ENCODE results near the gene LTBP3. TPM values are rescaled to one million over a fixed set of nuclear protein-coding genes. Genes with fewer than 3 reads are reported as not detected.

LTBP3 gene
- total RNA-seq, 2 donors from 2014 or later: 492 to 512 TPM

DNA sequence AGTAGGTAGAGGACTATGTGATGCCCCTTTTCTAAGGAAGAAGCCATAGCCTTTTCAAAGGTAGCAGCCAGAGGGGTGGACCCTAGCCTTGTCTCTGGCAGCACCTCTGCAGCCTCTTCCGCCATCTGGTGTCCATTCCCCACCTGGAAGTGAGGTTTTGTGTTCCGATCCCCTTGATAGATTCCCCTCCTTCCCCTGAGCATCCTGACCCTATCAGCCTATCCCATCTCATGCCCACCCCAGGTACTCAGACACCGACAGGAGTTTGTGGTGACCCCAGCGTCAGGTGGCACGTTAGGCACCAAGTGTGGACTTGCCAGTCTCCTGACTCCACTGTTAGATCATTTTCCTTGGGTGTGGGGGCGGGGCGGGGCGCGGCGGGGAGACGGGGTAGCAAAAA lies 13.8 kb upstream of the LTBP3 start:
- Histone ChIP-seq H3K27ac (peak overlapping the region; percentile 79 to 96), H3K36me3 (no peaks in the 10 kb centered on the region), H3K4me1 (ENCODE audit: control insufficient read depth in 1 of 2, low read depth in 2 of 2) (peaks cover 38 to 56% of the 10 kb centered on the region in 2 donors), H3K4me3 (peak overlapping the region; percentile 93), H3K9me3 (no peaks in the 10 kb centered on the region), H3K27me3 (replicated peaks; ENCODE audit: insufficient read depth) (no peaks in the 10 kb centered on the region)
- DNase-seq (ENCODE audit: low spot score) (no peak), ATAC-seq (ENCODE audit: insufficient number of reproducible peaks, low FRiP score, low read depth) (no peak)
- TF ChIP-seq, protein P1, sequence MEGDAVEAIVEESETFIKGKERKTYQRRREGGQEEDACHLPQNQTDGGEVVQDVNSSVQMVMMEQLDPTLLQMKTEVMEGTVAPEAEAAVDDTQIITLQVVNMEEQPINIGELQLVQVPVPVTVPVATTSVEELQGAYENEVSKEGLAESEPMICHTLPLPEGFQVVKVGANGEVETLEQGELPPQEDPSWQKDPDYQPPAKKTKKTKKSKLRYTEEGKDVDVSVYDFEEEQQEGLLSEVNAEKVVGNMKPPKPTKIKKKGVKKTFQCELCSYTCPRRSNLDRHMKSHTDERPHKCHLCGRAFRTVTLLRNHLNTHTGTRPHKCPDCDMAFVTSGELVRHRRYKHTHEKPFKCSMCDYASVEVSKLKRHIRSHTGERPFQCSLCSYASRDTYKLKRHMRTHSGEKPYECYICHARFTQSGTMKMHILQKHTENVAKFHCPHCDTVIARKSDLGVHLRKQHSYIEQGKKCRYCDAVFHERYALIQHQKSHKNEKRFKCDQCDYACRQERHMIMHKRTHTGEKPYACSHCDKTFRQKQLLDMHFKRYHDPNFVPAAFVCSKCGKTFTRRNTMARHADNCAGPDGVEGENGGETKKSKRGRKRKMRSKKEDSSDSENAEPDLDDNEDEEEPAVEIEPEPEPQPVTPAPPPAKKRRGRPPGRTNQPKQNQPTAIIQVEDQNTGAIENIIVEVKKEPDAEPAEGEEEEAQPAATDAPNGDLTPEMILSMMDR (IDR thresholded peaks at IDR 0.05): no peak

DNA sequence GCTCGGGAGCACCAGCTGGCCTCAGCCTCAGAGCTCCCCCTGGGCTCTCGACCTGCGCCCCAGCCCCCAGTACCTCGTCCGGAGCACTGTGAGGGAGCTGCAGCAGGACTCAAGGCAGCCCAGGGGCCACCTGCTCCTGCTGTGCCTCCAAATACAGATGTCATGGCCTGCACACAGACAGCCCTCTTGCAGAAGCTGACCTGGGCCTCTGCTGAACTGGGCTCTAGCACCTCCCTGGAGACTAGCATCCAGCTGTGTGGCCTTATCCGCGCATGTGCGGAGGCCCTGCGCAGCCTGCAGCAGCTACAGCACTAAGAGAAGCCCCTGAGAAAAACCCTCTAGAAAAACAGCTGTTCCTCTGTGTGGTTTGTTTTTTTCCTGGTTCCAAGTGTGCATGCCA lies 13.3 kb upstream of the LTBP3 start:
- H3K4me3 ChIP-seq: peak overlapping the region; percentile 93
- ATAC-seq (ENCODE audit: insufficient number of reproducible peaks, low FRiP score, low read depth): no peak
- H3K4me1 ChIP-seq (ENCODE audit: control insufficient read depth in 1 of 2, low read depth in 2 of 2): peaks cover 38 to 59% of the 10 kb centered on the region in 2 donors
- no peaks in the 10 kb centered on the region for H3K9me3 ChIP-seq
- peak overlapping the region; percentile 79 to 96 for H3K27ac ChIP-seq
- TF ChIP-seq, protein P1 (IDR thresholded peaks at IDR 0.05): no peak
- DNase-seq (ENCODE audit: low spot score): no peak
- no peaks in the 10 kb centered on the region for H3K36me3 ChIP-seq
- no peaks in the 10 kb centered on the region for H3K27me3 ChIP-seq (replicated peaks; ENCODE audit: insufficient read depth)

DNA sequence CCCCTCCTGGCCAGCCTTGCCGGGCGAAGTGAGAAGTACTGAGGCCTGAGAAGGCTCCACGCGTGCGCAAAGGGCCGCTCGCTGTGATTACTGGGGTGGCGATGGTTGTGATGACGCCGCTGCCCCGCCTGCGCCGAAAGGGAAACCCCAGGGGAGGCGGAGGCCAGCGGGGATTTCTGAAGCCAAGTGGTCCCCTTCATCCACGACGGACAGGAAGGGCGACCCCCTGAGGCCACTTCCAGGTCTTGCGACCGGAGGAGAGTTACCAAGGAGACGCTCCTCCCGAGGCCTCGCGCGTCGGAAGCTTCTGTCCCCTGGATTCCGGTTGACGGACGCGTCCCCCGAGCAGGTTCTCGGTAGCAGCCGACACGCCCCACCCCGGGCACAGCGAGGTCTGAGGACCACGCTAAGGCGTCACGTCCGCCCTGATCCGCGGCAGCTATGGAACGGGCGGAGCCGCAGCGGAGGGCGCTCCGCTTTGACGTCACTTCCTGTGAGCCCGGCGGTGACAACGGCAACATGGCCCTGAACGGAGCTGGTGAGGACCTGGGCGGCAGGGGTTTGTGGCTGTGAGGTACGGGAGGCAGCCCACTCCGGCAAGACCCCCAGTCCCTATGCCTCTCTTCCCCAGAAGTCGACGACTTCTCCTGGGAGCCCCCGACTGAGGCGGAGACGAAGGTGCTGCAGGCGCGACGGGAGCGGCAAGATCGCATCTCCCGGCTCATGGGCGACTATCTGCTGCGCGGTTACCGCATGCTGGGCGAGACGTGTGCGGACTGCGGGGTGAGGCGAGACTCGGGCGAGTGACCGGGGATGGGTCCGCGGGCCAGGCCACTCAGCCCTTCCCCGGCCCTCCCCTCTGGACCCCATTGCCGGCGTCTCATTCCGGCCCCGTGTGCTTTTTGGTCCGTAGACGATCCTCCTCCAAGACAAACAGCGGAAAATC lies 12.1 kb upstream of the LTBP3 start, which contains the start of gene ZNRD2:
Gene ZNRD2 (plus strand): TSS at position 505 of the 946 bp plus-strand sequence. CDS start 15 bp downstream, at position 520.
- Histone ChIP-seq H3K4me3 (peak within 1 kb of the TSS; percentile 93), H3K36me3 (no peaks in the 10 kb centered on the region), H3K4me1 (ENCODE audit: control insufficient read depth in 1 of 2, low read depth in 2 of 2) (peaks cover 38 to 68% of the 10 kb centered on the region in 2 donors), H3K27me3 (replicated peaks; ENCODE audit: insufficient read depth) (no peaks in the 10 kb centered on the region), H3K9me3 (no peaks in the 10 kb centered on the region), H3K27ac (peak within 1 kb of the TSS; percentile 93 to 96)
- ATAC-seq (ENCODE audit: insufficient number of reproducible peaks, low FRiP score, low read depth) (peak; percentile 70), DNase-seq (ENCODE audit: low spot score) (peak; percentile 92)
- TF ChIP-seq, protein P1 (IDR thresholded peaks at IDR 0.05): peak; percentile 40

DNA sequence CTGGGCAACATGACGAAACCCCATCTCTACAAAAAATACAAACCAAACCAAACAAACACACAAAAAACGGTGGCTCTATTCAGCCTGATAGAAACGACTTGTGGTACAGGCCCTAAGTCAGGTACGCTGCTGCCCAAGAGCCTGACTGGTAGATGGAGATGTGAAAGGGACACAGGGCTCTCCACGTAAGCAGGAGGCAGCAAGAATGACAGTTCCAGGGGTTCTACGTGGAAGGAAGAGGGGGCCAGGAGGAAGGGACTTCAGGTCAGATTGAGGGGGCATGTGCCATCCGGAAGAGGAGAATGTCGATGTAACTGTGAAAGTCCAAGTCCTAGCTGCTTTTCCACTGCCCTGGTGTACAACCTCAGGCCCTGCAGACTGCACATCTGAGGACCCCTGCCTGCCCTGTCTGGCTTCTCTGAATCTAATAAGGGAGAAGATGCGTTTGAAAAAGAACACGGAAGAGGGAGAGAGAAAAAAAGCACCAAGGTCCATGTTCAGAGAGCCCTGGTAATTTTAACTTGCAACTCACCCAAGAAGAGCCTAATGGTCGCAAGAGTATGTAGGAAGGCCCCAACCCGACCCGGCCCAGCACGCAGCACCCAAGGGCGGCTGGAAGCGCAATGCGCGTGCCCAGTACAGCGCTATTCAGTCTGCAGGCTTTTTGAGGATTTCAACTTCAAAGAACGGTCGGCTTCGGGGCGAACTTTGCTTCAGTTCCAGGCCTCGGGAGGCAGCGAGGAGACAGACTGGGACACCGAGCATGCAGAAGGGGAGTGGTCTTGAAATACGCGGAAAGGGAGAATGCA lies 11.2 kb upstream of the LTBP3 start:
- H3K27me3 ChIP-seq (replicated peaks; ENCODE audit: insufficient read depth): no peaks in the 10 kb centered on the region
- H3K4me3 ChIP-seq: peak overlapping the region; percentile 93
- peak overlapping the region; percentile 93 to 96 for H3K27ac ChIP-seq
- H3K9me3 ChIP-seq: no peaks in the 10 kb centered on the region
- H3K4me1 ChIP-seq (ENCODE audit: control insufficient read depth in 1 of 2, low read depth in 2 of 2): peaks cover 38 to 62% of the 10 kb centered on the region in 2 donors
- TF ChIP-seq, protein P1 (IDR thresholded peaks at IDR 0.05): no peak
- no peak for ATAC-seq (ENCODE audit: insufficient number of reproducible peaks, low FRiP score, low read depth)
- H3K36me3 ChIP-seq: no peaks in the 10 kb centered on the region
- no peak for DNase-seq (ENCODE audit: low spot score)
